Neural progenitor cell (in vitro differentiated cells): ENCODE results near the gene TRMT1L.

Experiments
- CTCF ChIP-seq: fragments of 200-600 bp; sonication (generic); IDR thresholded peaks from 2 replicates; pipeline ENCODE4 v1.5.1; 2017; ENCODE audit warnings: antibody characterized with exemption, mild to moderate bottlenecking
- EZH2 ChIP-seq: fragments of 200-600 bp; sonication (generic); IDR thresholded peaks from 2 replicates; pipeline ENCODE4 v1.6.1; 2017; ENCODE audit warnings: antibody characterized with exemption, mild to moderate bottlenecking, moderate library complexity
- EZH2phosphoT487 ChIP-seq: fragments of 200-600 bp; sonication (generic); IDR thresholded peaks from 2 replicates; pipeline ENCODE4 v1.6.1; 2017; ENCODE audit warnings: antibody characterized with exemption

- TF ChIP-seq CTCF (no peak), EZH2 (no peak), EZH2phosphoT487 (no peak)
Measured at GRCh38 chr1:185074307-185074706, 82.4 kb downstream of the TRMT1L start.
